Measurements from ENCODE around the gene NR6A1.

GRCh38 chr9:124768750-124769548 is 2.2 kb downstream of the NR6A1 start:
- TF ChIP-seq CTCF (IDR thresholded peaks at IDR 0.05), result no peak
- TF ChIP-seq POLR2AphosphoS5 (IDR thresholded peaks at IDR 0.05; ENCODE audit: insufficient read depth in 1 of 2, low read depth in 1 of 2), result no peak
- no peak for TF ChIP-seq POLR2A (IDR thresholded peaks at IDR 0.05)
